Measurements from ENCODE around the gene ALKAL2.

Gene ALKAL2

GRCh38 chr2:328761-329160 lies 40.9 kb upstream of the ALKAL2 start:
- Histone ChIP-seq H3K23ac (ENCODE audit: low read depth, low read length, poor library complexity) (no peak overlapping the region), H3K27me3 (ENCODE audit: control insufficient read depth in 3 of 3, insufficient read depth in 3 of 3, low read depth in 1 of 3, low read length in 3 of 3) (no peaks in the 10 kb centered on the region), H2BK15ac (ENCODE audit: low read length) (no peak overlapping the region), H3K9me3 (replicated peaks in 1 of 2; ENCODE audit: control insufficient read depth in 2 of 2, insufficient read depth in 1 of 2, low read depth in 1 of 2, low read length in 2 of 2) (peaks cover 0 to 24% of the 10 kb centered on the region in 2 donors), H3K9ac (ENCODE audit: low read depth, low read length, poor library complexity) (no peak overlapping the region), H3K36me3 (replicated peaks in 1 of 2; ENCODE audit: control insufficient read depth in 2 of 2, insufficient read depth in 2 of 2, low read length in 2 of 2) (no peaks in the 10 kb centered on the region), H3K4ac (ENCODE audit: low read length) (no peak overlapping the region), H2BK120ac (ENCODE audit: low read depth, low read length) (no peak overlapping the region), H2AFZ (ENCODE audit: low read length) (no peak overlapping the region), H3K18ac (ENCODE audit: low read length) (no peak overlapping the region), H3K4me3 (ENCODE audit: low read length in 2 of 2) (no peak overlapping the region), H2AK5ac (ENCODE audit: low read depth, low read length) (no peak overlapping the region), H3K4me1 (ENCODE audit: control insufficient read depth in 2 of 2, insufficient read depth in 1 of 2, low read depth in 1 of 2, low read length in 2 of 2) (no peaks in the 10 kb centered on the region), H3K14ac (ENCODE audit: low read length) (no peak overlapping the region), H4K91ac (ENCODE audit: low read depth, low read length, poor library complexity) (no peak overlapping the region), H2BK12ac (ENCODE audit: low read length) (no peak overlapping the region), H2BK5ac (ENCODE audit: low read length) (no peak overlapping the region), H4K8ac (ENCODE audit: low read depth, low read length) (no peak overlapping the region), H3K4me2 (ENCODE audit: insufficient read depth, low read length, poor library complexity, severe bottlenecking) (no peak overlapping the region), H3K27ac (replicated peaks; ENCODE audit: low read length) (no peak overlapping the region), H3K79me1 (ENCODE audit: low read depth, low read length) (no peaks in the 10 kb centered on the region)
- WGBS, 2 donors (ENCODE audit: extremely low coverage in 2 of 2, insufficient read length in 2 of 2, insufficient replicate concordance in 1 of 2), result no CpG with 5 or more reads among the region's 4 CpGs
- DNase-seq (ENCODE audit: low spot score), result no peak

DNA sequence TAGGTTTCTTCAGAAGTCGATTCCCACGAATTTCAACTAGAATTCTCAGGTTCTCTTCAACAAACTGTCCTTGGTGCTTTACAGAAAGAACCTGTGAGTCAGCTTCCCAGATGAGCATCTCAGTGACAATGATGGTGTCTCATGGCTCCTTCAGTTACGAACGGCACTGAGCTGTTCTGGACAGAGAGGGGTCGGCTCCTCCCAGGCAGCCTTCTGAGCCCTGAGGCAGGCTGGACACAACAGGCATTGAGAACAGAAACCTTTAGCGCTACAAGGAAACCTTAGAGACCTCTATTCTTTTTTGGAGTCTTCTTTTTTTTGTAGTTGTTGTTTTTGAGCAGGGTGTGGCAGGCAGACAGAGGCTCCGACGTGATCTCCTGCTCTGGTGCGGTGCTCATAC lies 35.1 kb upstream of the ALKAL2 start:
- WGBS, 2 donors (ENCODE audit: extremely low coverage in 2 of 2, insufficient read length in 2 of 2, insufficient replicate concordance in 1 of 2), result no CpG with 5 or more reads among the region's 9 CpGs
- no peak overlapping the region for H2AK5ac ChIP-seq (ENCODE audit: low read depth, low read length)
- no peak overlapping the region for H3K27ac ChIP-seq (replicated peaks; ENCODE audit: low read length)
- no peaks in the 10 kb centered on the region for H3K9me3 ChIP-seq (replicated peaks in 1 of 2; ENCODE audit: control insufficient read depth in 2 of 2, insufficient read depth in 1 of 2, low read depth in 1 of 2, low read length in 2 of 2)
- no peak overlapping the region for H3K4me2 ChIP-seq (ENCODE audit: insufficient read depth, low read length, poor library complexity, severe bottlenecking)
- DNase-seq (ENCODE audit: low spot score), result no peak
- H3K4me3 ChIP-seq (ENCODE audit: low read length in 2 of 2), result no peak overlapping the region
- H3K79me1 ChIP-seq (ENCODE audit: low read depth, low read length), result no peaks in the 10 kb centered on the region
- H3K18ac ChIP-seq (ENCODE audit: low read length), result no peak overlapping the region
- H2AFZ ChIP-seq (ENCODE audit: low read length), result peak overlapping the region; percentile 56
- no peak overlapping the region for H3K9ac ChIP-seq (ENCODE audit: low read depth, low read length, poor library complexity)
- H2BK5ac ChIP-seq (ENCODE audit: low read length), result no peak overlapping the region
- no peak overlapping the region for H2BK120ac ChIP-seq (ENCODE audit: low read depth, low read length)
- H4K91ac ChIP-seq (ENCODE audit: low read depth, low read length, poor library complexity), result no peak overlapping the region
- peaks cover 4 to 7% of the 10 kb centered on the region in 2 donors for H3K4me1 ChIP-seq (ENCODE audit: control insufficient read depth in 2 of 2, insufficient read depth in 1 of 2, low read depth in 1 of 2, low read length in 2 of 2)
- H3K23ac ChIP-seq (ENCODE audit: low read depth, low read length, poor library complexity), result no peak overlapping the region
- H4K8ac ChIP-seq (ENCODE audit: low read depth, low read length), result no peak overlapping the region
- H3K27me3 ChIP-seq (ENCODE audit: control insufficient read depth in 3 of 3, insufficient read depth in 3 of 3, low read depth in 1 of 3, low read length in 3 of 3), result no peaks in the 10 kb centered on the region
- no peak overlapping the region for H2BK15ac ChIP-seq (ENCODE audit: low read length)
- H2BK12ac ChIP-seq (ENCODE audit: low read length), result no peak overlapping the region
- H3K14ac ChIP-seq (ENCODE audit: low read length), result no peak overlapping the region
- no peak overlapping the region for H3K4ac ChIP-seq (ENCODE audit: low read length)
- no peaks in the 10 kb centered on the region for H3K36me3 ChIP-seq (replicated peaks in 1 of 2; ENCODE audit: control insufficient read depth in 2 of 2, insufficient read depth in 2 of 2, low read length in 2 of 2)

- Histone ChIP-seq H2AFZ (ENCODE audit: low read length) (no peak overlapping the region), H2AK5ac (ENCODE audit: low read depth, low read length) (no peak overlapping the region), H2BK15ac (ENCODE audit: low read length) (no peak overlapping the region), H3K4me1 (ENCODE audit: control insufficient read depth in 2 of 2, insufficient read depth in 1 of 2, low read depth in 1 of 2, low read length in 2 of 2) (peaks cover 8 to 13% of the 10 kb centered on the region in 2 donors), H3K36me3 (replicated peaks in 1 of 2; ENCODE audit: control insufficient read depth in 2 of 2, insufficient read depth in 2 of 2, low read length in 2 of 2) (no peaks in the 10 kb centered on the region), H3K18ac (ENCODE audit: low read length) (no peak overlapping the region), H4K91ac (ENCODE audit: low read depth, low read length, poor library complexity) (no peak overlapping the region), H3K27me3 (ENCODE audit: control insufficient read depth in 3 of 3, insufficient read depth in 3 of 3, low read depth in 1 of 3, low read length in 3 of 3) (no peaks in the 10 kb centered on the region), H3K23ac (ENCODE audit: low read depth, low read length, poor library complexity) (no peak overlapping the region), H2BK12ac (ENCODE audit: low read length) (no peak overlapping the region), H3K27ac (replicated peaks; ENCODE audit: low read length) (no peak overlapping the region), H2BK120ac (ENCODE audit: low read depth, low read length) (no peak overlapping the region), H3K14ac (ENCODE audit: low read length) (no peak overlapping the region), H3K4me3 (ENCODE audit: low read length in 2 of 2) (no peak overlapping the region), H3K9ac (ENCODE audit: low read depth, low read length, poor library complexity) (no peak overlapping the region), H4K8ac (ENCODE audit: low read depth, low read length) (no peak overlapping the region), H3K4me2 (ENCODE audit: insufficient read depth, low read length, poor library complexity, severe bottlenecking) (no peak overlapping the region), H3K9me3 (replicated peaks in 1 of 2; ENCODE audit: control insufficient read depth in 2 of 2, insufficient read depth in 1 of 2, low read depth in 1 of 2, low read length in 2 of 2) (no peaks in the 10 kb centered on the region), H2BK5ac (ENCODE audit: low read length) (no peak overlapping the region), H3K79me1 (ENCODE audit: low read depth, low read length) (no peaks in the 10 kb centered on the region), H3K4ac (ENCODE audit: low read length) (no peak overlapping the region)
- DNase-seq (ENCODE audit: low spot score), result no peak
- no CpG with 5 or more reads among the region's 10 CpGs for WGBS, 2 donors (ENCODE audit: extremely low coverage in 2 of 2, insufficient read length in 2 of 2, insufficient replicate concordance in 1 of 2)
Measured at GRCh38 chr2:322326-322725, 34.4 kb upstream of the ALKAL2 start.

GRCh38 chr2:320561-320960 lies 32.7 kb upstream of the ALKAL2 start:
- Histone ChIP-seq H3K27ac (replicated peaks; ENCODE audit: low read length) (no peak overlapping the region), H3K9ac (ENCODE audit: low read depth, low read length, poor library complexity) (no peak overlapping the region), H2BK5ac (ENCODE audit: low read length) (peak overlapping the region; percentile 78), H2AK5ac (ENCODE audit: low read depth, low read length) (no peak overlapping the region), H3K23ac (ENCODE audit: low read depth, low read length, poor library complexity) (no peak overlapping the region), H3K79me1 (ENCODE audit: low read depth, low read length) (no peaks in the 10 kb centered on the region), H3K18ac (ENCODE audit: low read length) (peak overlapping the region; percentile 71), H4K91ac (ENCODE audit: low read depth, low read length, poor library complexity) (no peak overlapping the region), H3K27me3 (ENCODE audit: control insufficient read depth in 3 of 3, insufficient read depth in 3 of 3, low read depth in 1 of 3, low read length in 3 of 3) (no peaks in the 10 kb centered on the region), H3K4ac (ENCODE audit: low read length) (no peak overlapping the region), H2BK15ac (ENCODE audit: low read length) (no peak overlapping the region), H3K36me3 (replicated peaks in 1 of 2; ENCODE audit: control insufficient read depth in 2 of 2, insufficient read depth in 2 of 2, low read length in 2 of 2) (no peaks in the 10 kb centered on the region), H3K4me1 (ENCODE audit: control insufficient read depth in 2 of 2, insufficient read depth in 1 of 2, low read depth in 1 of 2, low read length in 2 of 2) (peaks cover 18 to 26% of the 10 kb centered on the region in 2 donors), H2BK12ac (ENCODE audit: low read length) (no peak overlapping the region), H2AFZ (ENCODE audit: low read length) (no peak overlapping the region), H3K4me2 (ENCODE audit: insufficient read depth, low read length, poor library complexity, severe bottlenecking) (no peak overlapping the region), H4K8ac (ENCODE audit: low read depth, low read length) (no peak overlapping the region), H3K9me3 (replicated peaks in 1 of 2; ENCODE audit: control insufficient read depth in 2 of 2, insufficient read depth in 1 of 2, low read depth in 1 of 2, low read length in 2 of 2) (no peaks in the 10 kb centered on the region), H3K14ac (ENCODE audit: low read length) (no peak overlapping the region), H3K4me3 (ENCODE audit: low read length in 2 of 2) (no peak overlapping the region), H2BK120ac (ENCODE audit: low read depth, low read length) (peak overlapping the region; percentile 21)
- WGBS, 2 donors (ENCODE audit: extremely low coverage in 2 of 2, insufficient read length in 2 of 2, insufficient replicate concordance in 1 of 2), result no CpG with 5 or more reads among the region's 4 CpGs
- no peak for DNase-seq (ENCODE audit: low spot score)
